Testis (tissue), 3 donors: ENCODE measurements around the gene COMP. TPM values are rescaled to one million over a fixed set of nuclear protein-coding genes. Genes with fewer than 3 reads are reported as not detected.
"Not testable (repeated sequence)": the region's sequence is repeated elsewhere in the genome, so short reads cannot be mapped to it uniquely, and the experiment has no call there.

Source experiments
- DNase-seq: peaks from one replicate; pipeline ENCODE4 v3.0.0-alpha.2; 2019
- H3K27ac ChIP-seq, 2 donors: fragments of 200-600 bp; sonication (generic); one replicate each; pipeline ENCODE4 v1.5.1; 2019
- H3K27me3 ChIP-seq: fragments of 200-600 bp; sonication (generic); one replicate; pipeline ENCODE4 v1.5.1; 2019
- H3K36me3 ChIP-seq: fragments of 200-600 bp; sonication (generic); one replicate; pipeline ENCODE4 v1.5.1; 2017; ENCODE audit warnings: low read depth; ENCODE audit errors: missing control alignments
- H3K4me1 ChIP-seq: fragments of 200-600 bp; sonication (generic); one replicate; pipeline ENCODE4 v1.5.1; 2019
- H3K4me3 ChIP-seq, 2 donors: fragments of 200-600 bp; sonication (generic); one replicate each; pipeline ENCODE4 v1.5.1; 2017 to 2019
- H3K9me3 ChIP-seq: fragments of 200-600 bp; sonication (generic); one replicate; pipeline ENCODE4 v1.5.1; 2017
- POLR2A ChIP-seq: fragments of 450-650 bp; IDR thresholded peaks from one replicate; pipeline ENCODE4 v1.6.1; 2017; ENCODE audit warnings: antibody characterized with exemption, mild to moderate bottlenecking, moderate library complexity
- WGBS, 2 donors: methylation state at CpG; one replicate each; pipeline ENCODE4 v1.1.5; 2018; 5-methylcytosine and 5-hydroxymethylcytosine counted together
- intact Hi-C: fragments of 100-400 bp; cut with DNase I; formaldehyde crosslinking; loops from one replicate; pipeline ENCODE4 v1.15.1; 2023; ENCODE audit warnings: low total_unique reads
- polyA plus RNA-seq: library from polyadenylated mRNA; stranded (reverse); fragments of 350-450 nt; fragmentation: Illumina TruSeq; extraction: RNeasy Lipid Tissue Mini Kit (QIAGEN cat#74804); gene quantifications from one replicate; pipeline ENCODE4 v1.2.3, GENCODE V29; 2014; ENCODE audit warnings: low read depth, low replicate concordance; ENCODE audit not compliant: insufficient read depth
- total RNA-seq, 2 donors: library from RNA; depleted of rRNA; stranded (reverse); fragments of >200 nt; gene quantifications; one replicate each; pipeline ENCODE4 v1.2.3, GENCODE V29; 2016
- TF ChIP-seq, protein P1 (sequence below), 3 experiments: fragments of 450-650 bp in 2 of 3; fragments of 200-600 bp in 1 of 3; sonication (generic) in 1 of 3; IDR thresholded peaks; one replicate each; pipeline ENCODE4 v1.5.1; 2016 to 2019; ENCODE audit warnings: antibody characterized with exemption in 3 of 3, mild to moderate bottlenecking in 2 of 3, moderate library complexity in 1 of 3

COMP gene
- total and polyA plus RNA-seq, 3 donors from 2014 or later: 3.8 to 23.4 (median 7.1) TPM

DNA sequence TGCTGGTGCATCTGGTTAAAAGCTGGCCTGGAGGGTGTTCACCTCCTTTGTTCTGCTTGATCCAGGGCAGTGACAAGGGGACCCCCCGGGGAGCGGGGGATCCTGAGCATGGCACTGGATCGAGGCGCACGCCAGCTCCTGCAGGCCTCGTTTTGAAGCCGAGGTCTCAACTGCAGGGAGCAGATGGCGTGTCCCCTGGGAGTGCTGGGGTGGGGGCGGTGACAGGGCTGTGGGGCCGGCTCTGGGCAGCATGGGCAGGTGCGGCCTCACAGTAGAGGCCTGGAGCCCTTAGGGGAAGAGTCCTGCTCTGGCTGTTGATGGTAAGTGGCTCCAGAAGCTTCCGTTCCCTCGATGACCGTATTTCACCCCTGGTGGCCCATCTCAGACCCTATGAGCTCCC is 55.8 kb downstream of the COMP start:
- Histone ChIP-seq H3K36me3 (no peaks in the 10 kb centered on the region), H3K4me3 (no peak overlapping the region), H3K27ac (no peak overlapping the region), H3K9me3 (no peaks in the 10 kb centered on the region), H3K27me3 (no peaks in the 10 kb centered on the region), H3K4me1 (peaks cover 24% of the 10 kb centered on the region)
- no peak for TF ChIP-seq POLR2A
- TF ChIP-seq, protein P1, sequence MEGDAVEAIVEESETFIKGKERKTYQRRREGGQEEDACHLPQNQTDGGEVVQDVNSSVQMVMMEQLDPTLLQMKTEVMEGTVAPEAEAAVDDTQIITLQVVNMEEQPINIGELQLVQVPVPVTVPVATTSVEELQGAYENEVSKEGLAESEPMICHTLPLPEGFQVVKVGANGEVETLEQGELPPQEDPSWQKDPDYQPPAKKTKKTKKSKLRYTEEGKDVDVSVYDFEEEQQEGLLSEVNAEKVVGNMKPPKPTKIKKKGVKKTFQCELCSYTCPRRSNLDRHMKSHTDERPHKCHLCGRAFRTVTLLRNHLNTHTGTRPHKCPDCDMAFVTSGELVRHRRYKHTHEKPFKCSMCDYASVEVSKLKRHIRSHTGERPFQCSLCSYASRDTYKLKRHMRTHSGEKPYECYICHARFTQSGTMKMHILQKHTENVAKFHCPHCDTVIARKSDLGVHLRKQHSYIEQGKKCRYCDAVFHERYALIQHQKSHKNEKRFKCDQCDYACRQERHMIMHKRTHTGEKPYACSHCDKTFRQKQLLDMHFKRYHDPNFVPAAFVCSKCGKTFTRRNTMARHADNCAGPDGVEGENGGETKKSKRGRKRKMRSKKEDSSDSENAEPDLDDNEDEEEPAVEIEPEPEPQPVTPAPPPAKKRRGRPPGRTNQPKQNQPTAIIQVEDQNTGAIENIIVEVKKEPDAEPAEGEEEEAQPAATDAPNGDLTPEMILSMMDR (IDR thresholded peaks at IDR 0.05): no peak
- DNase-seq: no peak
- 84 to 87% methylated on average over 13 to 14 of the region's 14 CpGs for WGBS, 2 donors
- intact Hi-C loops: no loop called here

DNA sequence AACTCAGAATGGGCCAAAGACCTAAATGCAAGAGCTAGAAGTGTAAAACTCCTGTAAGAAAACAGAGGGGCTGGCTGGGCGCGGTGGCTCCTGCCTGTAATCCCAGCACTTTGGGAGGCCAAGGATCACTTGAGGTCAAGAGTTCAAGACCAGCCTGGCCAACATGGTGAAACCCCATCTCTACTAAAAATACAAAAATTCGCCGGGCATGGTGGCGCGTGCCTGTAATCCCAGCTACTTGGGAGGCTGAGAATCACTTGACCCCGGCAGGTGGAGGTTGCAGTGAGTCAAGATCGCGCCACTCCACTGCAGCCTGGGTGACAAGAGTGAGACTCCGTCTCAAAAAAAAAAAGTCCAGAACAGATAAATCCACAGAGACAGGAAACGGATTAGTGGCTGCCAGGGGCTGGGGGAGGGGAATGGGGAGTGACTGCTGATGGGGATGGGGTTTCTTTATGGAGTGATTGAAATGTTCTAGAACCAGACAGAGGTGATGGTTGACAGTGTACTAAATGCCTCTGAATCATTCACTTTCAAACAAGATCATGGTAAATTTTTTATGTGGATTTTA is 57.3 kb downstream of the COMP start:
- intact Hi-C loops, DNase-seq, H3K27me3 ChIP-seq, H3K27ac ChIP-seq, H3K4me3 ChIP-seq, H3K36me3 ChIP-seq, H3K9me3 ChIP-seq: not testable (repeated sequence)
- peaks cover 24% of the 10 kb centered on the region for H3K4me1 ChIP-seq
- WGBS, 2 donors: 89% methylated on average over 11 of the region's 11 CpGs

DNA sequence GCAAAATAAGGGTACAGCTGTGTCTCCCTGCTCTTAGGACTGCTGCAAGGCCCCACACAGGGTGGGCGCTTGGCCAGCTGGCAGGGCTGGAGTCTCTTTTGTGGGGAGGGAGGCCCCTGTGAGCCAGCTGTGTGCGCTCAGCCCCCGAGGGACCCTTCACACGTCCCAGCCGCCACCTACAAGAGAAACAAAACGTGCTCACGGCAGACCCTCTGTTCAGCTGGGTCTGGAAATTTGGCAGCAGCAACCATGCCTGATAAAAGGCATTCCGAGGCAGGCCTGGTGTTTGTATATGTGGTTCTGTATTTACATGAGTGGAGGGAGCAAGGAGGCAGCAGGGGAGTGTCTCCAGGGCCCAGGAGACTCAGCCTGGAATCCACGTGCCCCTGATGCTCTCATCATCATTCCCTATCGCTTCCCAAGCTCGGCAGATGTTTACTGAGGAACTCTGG is 57.9 kb downstream of the COMP start:
- peak; percentile 78 for DNase-seq
- Histone ChIP-seq H3K27ac (no peak overlapping the region), H3K9me3 (no peaks in the 10 kb centered on the region), H3K4me1 (peaks cover 24% of the 10 kb centered on the region), H3K27me3 (no peaks in the 10 kb centered on the region), H3K4me3 (no peak overlapping the region), H3K36me3 (no peaks in the 10 kb centered on the region)
- WGBS, 2 donors: 31 to 48% methylated on average over 8 to 11 of the region's 11 CpGs
- intact Hi-C loops: no loop called here
- TF ChIP-seq, protein P1 (IDR thresholded peaks at IDR 0.05): no peak
- no peak for TF ChIP-seq POLR2A

Other genes with a start within 250 kb of the COMP start
- gene FKBP8, start 247.7 kb downstream of the COMP start, total RNA-seq: 100 to 1,000 TPM; 587 to 614 TPM
- gene FKBP8, start 247.7 kb downstream of the COMP start, polyA plus RNA-seq: 571 TPM
- gene KXD1, start 233.4 kb downstream of the COMP start, total RNA-seq: 100 to 1,000 TPM; 124 to 133 TPM
- gene KXD1, start 233.4 kb downstream of the COMP start, polyA plus RNA-seq: 163 TPM
- 100 to 1,000 TPM; 475 to 508 TPM for gene UBA52, start 219.4 kb downstream of the COMP start, total RNA-seq
- gene UBA52, start 219.4 kb downstream of the COMP start, polyA plus RNA-seq: 1,038 TPM
- 10 to 100 TPM; 44.3 to 58.7 TPM for gene REX1BD, start 202.5 kb downstream of the COMP start, total RNA-seq
- gene REX1BD, start 202.5 kb downstream of the COMP start, polyA plus RNA-seq: 14.5 TPM
- gene CRLF1, start 184.5 kb downstream of the COMP start, total RNA-seq: 1 to 10 TPM; 4.3 to 5.3 TPM
- gene CRLF1, start 184.5 kb downstream of the COMP start, polyA plus RNA-seq: 8.7 TPM
- gene TMEM59L, start 178.4 kb downstream of the COMP start, total RNA-seq: 1 to 10 TPM; 4.3 to 7.0 TPM
- gene TMEM59L, start 178.4 kb downstream of the COMP start, polyA plus RNA-seq: 4.5 TPM
- gene KLHL26, start 154.3 kb downstream of the COMP start, total RNA-seq: 10 to 100 TPM; 16.5 to 32.3 TPM
- 10.6 TPM for gene KLHL26, start 154.3 kb downstream of the COMP start, polyA plus RNA-seq
- gene CRTC1, start 107.6 kb downstream of the COMP start, total RNA-seq: 10 to 100 TPM; 28.1 to 32.1 TPM
- 15.6 TPM for gene CRTC1, start 107.6 kb downstream of the COMP start, polyA plus RNA-seq
- 100 to 1,000 TPM; 176 to 188 TPM for gene UPF1, start 40.7 kb upstream of the COMP start, total RNA-seq
- 99.0 TPM for gene UPF1, start 40.7 kb upstream of the COMP start, polyA plus RNA-seq
- 10 to 100 TPM; 64.5 to 73.2 TPM for gene CERS1, start 104.9 kb upstream of the COMP start, total RNA-seq
- 43.0 TPM for gene CERS1, start 104.9 kb upstream of the COMP start, polyA plus RNA-seq
- gene COPE, start 128.1 kb upstream of the COMP start, total RNA-seq: 100 to 1,000 TPM; 490 to 692 TPM
- 343 TPM for gene COPE, start 128.1 kb upstream of the COMP start, polyA plus RNA-seq
- gene DDX49, start 128.4 kb upstream of the COMP start, total RNA-seq: 10 to 100 TPM; 84.8 to 95.6 TPM
- 65.6 TPM for gene DDX49, start 128.4 kb upstream of the COMP start, polyA plus RNA-seq
- 10 to 100 TPM; 31.3 to 39.6 TPM for gene HOMER3, start 149.9 kb upstream of the COMP start, total RNA-seq
- 19.9 TPM for gene HOMER3, start 149.9 kb upstream of the COMP start, polyA plus RNA-seq
- 100 to 1,000 TPM; 176 to 254 TPM for gene SUGP2, start 242.2 kb upstream of the COMP start, total RNA-seq
- gene SUGP2, start 242.2 kb upstream of the COMP start, polyA plus RNA-seq: 331 TPM
- 10 to 100 TPM; 53.2 to 57.0 TPM for gene ARMC6, start 242.3 kb upstream of the COMP start, total RNA-seq
- 62.0 TPM for gene ARMC6, start 242.3 kb upstream of the COMP start, polyA plus RNA-seq